ENCODE data around the gene IPO4.

The IPO4 gene

DNA sequence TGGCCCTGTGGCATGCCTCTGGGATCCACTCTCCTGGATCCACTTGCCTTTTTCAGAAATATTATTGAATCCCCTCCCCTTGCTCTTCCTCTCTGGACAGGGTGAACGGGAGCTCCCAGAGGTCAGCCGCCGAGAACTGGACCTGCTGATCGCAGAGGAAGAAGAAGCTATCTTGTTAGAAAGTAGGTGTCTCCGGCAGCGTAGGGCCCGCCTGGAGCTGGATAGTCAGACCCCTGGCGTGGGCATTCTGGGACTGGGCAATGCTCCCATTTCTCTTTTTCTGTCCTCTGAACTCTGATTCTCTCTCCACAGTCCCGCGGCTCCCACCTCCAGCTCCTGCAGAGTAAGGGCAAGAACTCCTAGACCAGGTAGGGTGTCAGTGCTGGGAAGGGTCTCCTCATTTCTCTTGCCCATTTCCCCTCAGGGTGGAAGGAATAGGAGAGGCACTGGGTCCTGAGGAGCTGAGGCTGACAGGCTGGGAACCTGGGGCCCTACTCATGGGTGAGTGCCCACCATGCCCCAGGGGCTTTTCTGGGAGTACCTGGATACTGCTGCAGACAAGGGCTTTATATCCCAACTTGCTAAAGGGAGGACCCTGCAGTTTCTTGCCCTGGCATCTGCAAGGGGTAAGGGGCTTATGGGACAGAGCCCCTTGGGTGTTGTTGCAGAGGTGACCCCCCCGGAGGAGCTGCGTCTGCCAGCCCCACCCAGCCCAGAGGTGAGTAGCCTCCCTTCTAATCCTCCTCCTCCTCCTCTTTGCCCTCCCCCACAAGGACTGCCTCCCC, 11.4 kb downstream of the IPO4 start:
- Histone ChIP-seq H3K36me3 (ENCODE audit: control insufficient read depth, low read length) (peaks cover 43% of the 10 kb centered on the region), H4K20me1 (ENCODE audit: control insufficient read depth, insufficient read depth, low read depth, low read length) (no peaks in the 10 kb centered on the region), H3K9me2 (replicated peaks; ENCODE audit: control insufficient read depth, low read length) (no peaks in the 10 kb centered on the region), H3K4me3 (ENCODE audit: low read length) (no peak overlapping the region), H3K79me2 (ENCODE audit: control insufficient read depth, low read length) (no peaks in the 10 kb centered on the region; the same call in 1 of the 2 replicates), H3K4me2 (ENCODE audit: low read length) (no peak overlapping the region), H3K9me3 (ENCODE audit: control insufficient read depth, insufficient read depth, low read length) (no peaks in the 10 kb centered on the region), H3K27me3 (ENCODE audit: control insufficient read depth, low read length) (no peaks in the 10 kb centered on the region), H3K27ac (ENCODE audit: low read depth, low read length) (no peak overlapping the region), H3F3A (ENCODE audit: control insufficient read depth, insufficient read depth) (peaks cover 5% of the 10 kb centered on the region; the same call in 1 of the 2 replicates), H3K4me1 (ENCODE audit: control insufficient read depth, low read length) (peaks cover 4% of the 10 kb centered on the region)
- TF ChIP-seq, protein P1, sequence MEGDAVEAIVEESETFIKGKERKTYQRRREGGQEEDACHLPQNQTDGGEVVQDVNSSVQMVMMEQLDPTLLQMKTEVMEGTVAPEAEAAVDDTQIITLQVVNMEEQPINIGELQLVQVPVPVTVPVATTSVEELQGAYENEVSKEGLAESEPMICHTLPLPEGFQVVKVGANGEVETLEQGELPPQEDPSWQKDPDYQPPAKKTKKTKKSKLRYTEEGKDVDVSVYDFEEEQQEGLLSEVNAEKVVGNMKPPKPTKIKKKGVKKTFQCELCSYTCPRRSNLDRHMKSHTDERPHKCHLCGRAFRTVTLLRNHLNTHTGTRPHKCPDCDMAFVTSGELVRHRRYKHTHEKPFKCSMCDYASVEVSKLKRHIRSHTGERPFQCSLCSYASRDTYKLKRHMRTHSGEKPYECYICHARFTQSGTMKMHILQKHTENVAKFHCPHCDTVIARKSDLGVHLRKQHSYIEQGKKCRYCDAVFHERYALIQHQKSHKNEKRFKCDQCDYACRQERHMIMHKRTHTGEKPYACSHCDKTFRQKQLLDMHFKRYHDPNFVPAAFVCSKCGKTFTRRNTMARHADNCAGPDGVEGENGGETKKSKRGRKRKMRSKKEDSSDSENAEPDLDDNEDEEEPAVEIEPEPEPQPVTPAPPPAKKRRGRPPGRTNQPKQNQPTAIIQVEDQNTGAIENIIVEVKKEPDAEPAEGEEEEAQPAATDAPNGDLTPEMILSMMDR (IDR thresholded peaks at IDR 0.05; ENCODE audit: low read depth, low read length, poor library complexity, severe bottlenecking): no peak
- no peak for TF ChIP-seq EZH2phosphoT487 (IDR thresholded peaks at IDR 0.05; ENCODE audit: borderline replicate concordance, low read length)

DNA sequence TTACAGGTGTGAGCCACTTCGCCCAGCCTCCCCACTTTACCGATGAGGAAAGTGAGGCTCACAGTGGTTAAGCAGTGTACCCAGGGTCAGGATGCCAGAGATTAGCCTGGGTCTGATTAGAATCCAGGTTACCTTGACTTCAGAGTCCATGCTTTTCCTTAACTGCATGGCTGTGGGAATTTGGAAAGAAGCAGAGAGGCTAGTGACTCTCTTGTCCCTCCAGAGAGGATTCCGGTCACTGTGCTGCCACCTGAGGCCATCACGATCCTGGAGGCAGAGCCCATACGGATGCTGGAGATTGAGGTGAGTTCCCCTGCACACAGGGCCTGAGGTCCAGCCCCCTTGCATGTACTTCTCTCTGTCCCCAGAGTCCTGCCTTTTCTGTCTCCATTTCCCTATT, 12.0 kb downstream of the IPO4 start:
- TF ChIP-seq EZH2phosphoT487 (IDR thresholded peaks at IDR 0.05; ENCODE audit: borderline replicate concordance, low read length): no peak
- TF ChIP-seq, protein P1 (IDR thresholded peaks at IDR 0.05; ENCODE audit: low read depth, low read length, poor library complexity, severe bottlenecking): no peak
- no peaks in the 10 kb centered on the region for H3K9me2 ChIP-seq (replicated peaks; ENCODE audit: control insufficient read depth, low read length)
- no peak overlapping the region for H3K4me3 ChIP-seq (ENCODE audit: low read length)
- no peak overlapping the region for H3K4me2 ChIP-seq (ENCODE audit: low read length)
- peaks cover 10% of the 10 kb centered on the region for H3K4me1 ChIP-seq (ENCODE audit: control insufficient read depth, low read length)
- peaks cover 37% of the 10 kb centered on the region for H3K36me3 ChIP-seq (ENCODE audit: control insufficient read depth, low read length)
- H3K79me2 ChIP-seq (ENCODE audit: control insufficient read depth, low read length): no peaks in the 10 kb centered on the region; the same call in 1 of the 2 replicates
- H4K20me1 ChIP-seq (ENCODE audit: control insufficient read depth, insufficient read depth, low read depth, low read length): no peaks in the 10 kb centered on the region
- no peak overlapping the region for H3K27ac ChIP-seq (ENCODE audit: low read depth, low read length)
- H3F3A ChIP-seq (ENCODE audit: control insufficient read depth, insufficient read depth): peaks cover 5% of the 10 kb centered on the region; the same call in 1 of the 2 replicates
- H3K9me3 ChIP-seq (ENCODE audit: control insufficient read depth, insufficient read depth, low read length): no peaks in the 10 kb centered on the region
- no peaks in the 10 kb centered on the region for H3K27me3 ChIP-seq (ENCODE audit: control insufficient read depth, low read length)

DNA sequence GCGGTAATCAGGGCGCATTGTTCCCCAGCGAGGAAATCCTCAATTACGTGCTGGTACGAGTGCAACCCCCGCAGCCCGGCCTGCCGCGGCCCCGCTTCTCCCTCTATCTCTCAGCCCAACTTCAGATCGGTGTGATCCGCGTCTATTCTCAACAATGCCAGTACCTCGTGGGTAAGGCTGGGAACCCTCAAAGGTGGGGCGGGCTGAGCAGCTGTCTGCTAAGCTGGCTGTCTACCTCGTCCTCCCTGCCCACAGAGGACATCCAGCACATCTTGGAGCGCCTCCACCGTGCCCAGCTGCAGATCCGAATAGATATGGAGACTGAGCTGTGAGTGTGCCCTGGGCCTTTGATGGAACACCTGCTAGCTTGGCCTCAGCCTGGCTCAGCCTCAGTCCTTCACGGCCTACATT, 15.7 kb downstream of the IPO4 start:
- Histone ChIP-seq H3K4me3 (ENCODE audit: low read length) (peak overlapping the region; percentile 78; the same call in 1 of the 2 replicates), H3K9me3 (ENCODE audit: control insufficient read depth, insufficient read depth, low read length) (no peaks in the 10 kb centered on the region), H3K36me3 (ENCODE audit: control insufficient read depth, low read length) (peaks cover 3% of the 10 kb centered on the region; the same call in 1 of the 2 replicates), H3K4me2 (ENCODE audit: low read length) (peak overlapping the region; percentile 77), H3K27ac (ENCODE audit: low read depth, low read length) (no peak overlapping the region), H3K4me1 (ENCODE audit: control insufficient read depth, low read length) (peaks cover 22% of the 10 kb centered on the region), H3K9me2 (replicated peaks; ENCODE audit: control insufficient read depth, low read length) (no peaks in the 10 kb centered on the region), H4K20me1 (ENCODE audit: control insufficient read depth, insufficient read depth, low read depth, low read length) (no peaks in the 10 kb centered on the region), H3K79me2 (ENCODE audit: control insufficient read depth, low read length) (no peaks in the 10 kb centered on the region; the same call in 1 of the 2 replicates), H3F3A (ENCODE audit: control insufficient read depth, insufficient read depth) (peaks cover 2% of the 10 kb centered on the region; the same call in 1 of the 2 replicates), H3K27me3 (ENCODE audit: control insufficient read depth, low read length) (no peaks in the 10 kb centered on the region)
- TF ChIP-seq, protein P1 (IDR thresholded peaks at IDR 0.05; ENCODE audit: low read depth, low read length, poor library complexity, severe bottlenecking): no peak
- TF ChIP-seq EZH2phosphoT487 (IDR thresholded peaks at IDR 0.05; ENCODE audit: borderline replicate concordance, low read length): no peak

All from DOHH2 (cell line).